Rectal smooth muscle tissue (tissue), 1 donor: Measurements from ENCODE around the gene POM121L2.

ENCODE experiments used
- H3K27ac ChIP-seq: one replicate; pipeline ENCODE4 v1.7.0; 2013; ENCODE audit warnings: low read depth, low read length, inconsistent platforms
- H3K27me3 ChIP-seq: one replicate; pipeline ENCODE4 v1.7.0; 2013; ENCODE audit warnings: low read length; ENCODE audit not compliant: control insufficient read depth, insufficient read depth
- H3K36me3 ChIP-seq: one replicate; pipeline ENCODE4 v1.7.0; 2013; ENCODE audit warnings: low read length; ENCODE audit not compliant: control insufficient read depth, insufficient read depth
- H3K4me1 ChIP-seq: one replicate; pipeline ENCODE4 v1.7.0; 2013; ENCODE audit warnings: low read length; ENCODE audit not compliant: control insufficient read depth, insufficient read depth
- H3K4me3 ChIP-seq: one replicate; pipeline ENCODE4 v1.7.0; 2013; ENCODE audit warnings: low read length
- H3K9ac ChIP-seq: one replicate; pipeline ENCODE4 v1.7.0; 2013; ENCODE audit warnings: low read length

The POM121L2 gene

GRCh38 chr6:27288136-27289044, 23.7 kb downstream of the POM121L2 start:
- H3K4me1 ChIP-seq, result no peaks in the 10 kb centered on the region
- H3K36me3 ChIP-seq, result no peaks in the 10 kb centered on the region
- no peak overlapping the region for H3K4me3 ChIP-seq
- H3K27ac ChIP-seq, result no peak overlapping the region
- no peak overlapping the region for H3K9ac ChIP-seq
- H3K27me3 ChIP-seq, result peaks cover 26% of the 10 kb centered on the region

GRCh38 chr6:27287751-27288135, 24.3 kb downstream of the POM121L2 start:
- H3K36me3 ChIP-seq, result no peaks in the 10 kb centered on the region
- H3K9ac ChIP-seq, result no peak overlapping the region
- no peaks in the 10 kb centered on the region for H3K4me1 ChIP-seq
- no peak overlapping the region for H3K27ac ChIP-seq
- peaks cover 26% of the 10 kb centered on the region for H3K27me3 ChIP-seq
- H3K4me3 ChIP-seq, result no peak overlapping the region

- no peaks in the 10 kb centered on the region for H3K4me1 ChIP-seq
- H3K9ac ChIP-seq, result no peak overlapping the region
- peaks cover 19% of the 10 kb centered on the region for H3K27me3 ChIP-seq
- H3K4me3 ChIP-seq, result no peak overlapping the region
- no peaks in the 10 kb centered on the region for H3K36me3 ChIP-seq
- H3K27ac ChIP-seq, result no peak overlapping the region
Observed at GRCh38 chr6:27286141-27286540, 25.9 kb downstream of the POM121L2 start.

GRCh38 chr6:27283279-27283678, 28.8 kb downstream of the POM121L2 start:
- H3K27ac ChIP-seq, result no peak overlapping the region
- no peak overlapping the region for H3K4me3 ChIP-seq
- no peaks in the 10 kb centered on the region for H3K36me3 ChIP-seq
- H3K4me1 ChIP-seq, result no peaks in the 10 kb centered on the region
- H3K27me3 ChIP-seq, result peaks cover 8% of the 10 kb centered on the region
- no peak overlapping the region for H3K9ac ChIP-seq

- Histone ChIP-seq H3K4me3 (no peak overlapping the region), H3K27me3 (peaks cover 9% of the 10 kb centered on the region), H3K4me1 (no peaks in the 10 kb centered on the region), H3K9ac (no peak overlapping the region), H3K36me3 (no peaks in the 10 kb centered on the region), H3K27ac (no peak overlapping the region)
Observed at GRCh38 chr6:27281569-27281968, 30.5 kb downstream of the POM121L2 start.

GRCh38 chr6:27281105-27281539, 31.0 kb downstream of the POM121L2 start:
- H3K4me3 ChIP-seq, result no peak overlapping the region
- H3K4me1 ChIP-seq, result no peaks in the 10 kb centered on the region
- no peak overlapping the region for H3K27ac ChIP-seq
- H3K27me3 ChIP-seq, result peaks cover 9% of the 10 kb centered on the region
- no peaks in the 10 kb centered on the region for H3K36me3 ChIP-seq
- H3K9ac ChIP-seq, result no peak overlapping the region

GRCh38 chr6:27280540-27281000, 31.5 kb downstream of the POM121L2 start:
- no peaks in the 10 kb centered on the region for H3K4me1 ChIP-seq
- no peak overlapping the region for H3K27ac ChIP-seq
- no peak overlapping the region for H3K4me3 ChIP-seq
- H3K9ac ChIP-seq, result no peak overlapping the region
- peaks cover 9% of the 10 kb centered on the region for H3K27me3 ChIP-seq
- no peaks in the 10 kb centered on the region for H3K36me3 ChIP-seq

- Histone ChIP-seq H3K4me1 (no peaks in the 10 kb centered on the region), H3K4me3 (no peak overlapping the region), H3K36me3 (no peaks in the 10 kb centered on the region), H3K9ac (no peak overlapping the region), H3K27me3 (peaks cover 9% of the 10 kb centered on the region), H3K27ac (no peak overlapping the region)
Observed at GRCh38 chr6:27280064-27280539, 32.0 kb downstream of the POM121L2 start.

- Histone ChIP-seq H3K27ac (no peak overlapping the region), H3K9ac (no peak overlapping the region), H3K4me3 (no peak overlapping the region), H3K4me1 (no peaks in the 10 kb centered on the region), H3K27me3 (peaks cover 9% of the 10 kb centered on the region), H3K36me3 (no peaks in the 10 kb centered on the region)
Observed at GRCh38 chr6:27279513-27280063, 32.5 kb downstream of the POM121L2 start.

GRCh38 chr6:27275025-27275956, 36.8 kb downstream of the POM121L2 start:
- no peak overlapping the region for H3K4me3 ChIP-seq
- peaks cover 9% of the 10 kb centered on the region for H3K27me3 ChIP-seq
- H3K4me1 ChIP-seq, result no peaks in the 10 kb centered on the region
- H3K27ac ChIP-seq, result no peak overlapping the region
- no peak overlapping the region for H3K9ac ChIP-seq
- H3K36me3 ChIP-seq, result no peaks in the 10 kb centered on the region

GRCh38 chr6:27273783-27274182, 38.3 kb downstream of the POM121L2 start:
- no peaks in the 10 kb centered on the region for H3K36me3 ChIP-seq
- H3K4me1 ChIP-seq, result no peaks in the 10 kb centered on the region
- H3K27ac ChIP-seq, result no peak overlapping the region
- peaks cover 6% of the 10 kb centered on the region for H3K27me3 ChIP-seq
- H3K4me3 ChIP-seq, result no peak overlapping the region
- H3K9ac ChIP-seq, result no peak overlapping the region

- H3K27me3 ChIP-seq, result peaks cover 7% of the 10 kb centered on the region
- no peak overlapping the region for H3K9ac ChIP-seq
- no peaks in the 10 kb centered on the region for H3K36me3 ChIP-seq
- H3K4me3 ChIP-seq, result no peak overlapping the region
- H3K4me1 ChIP-seq, result no peaks in the 10 kb centered on the region
- H3K27ac ChIP-seq, result no peak overlapping the region
Observed at GRCh38 chr6:27268803-27269202, 43.3 kb downstream of the POM121L2 start.
